GM21786 (cell line): Measurements from ENCODE around the gene CMIP.

Experiments used
- ATAC-seq: cut with Tn5 transposase; IDR thresholded peaks from one replicate; pipeline ENCODE4 v1.9.1; 2021; ENCODE audit not compliant: unreplicated experiment

The CMIP gene

GRCh38 chr16:81615411-81615810 is 170.8 kb downstream of the CMIP start:
- no peak for ATAC-seq

- ATAC-seq: no peak
Observed at GRCh38 chr16:81615833-81616232, 171.2 kb downstream of the CMIP start.

- ATAC-seq: peak; percentile 88
Observed at GRCh38 chr16:81616321-81617020, 171.9 kb downstream of the CMIP start.

GRCh38 chr16:81617021-81617346 is 172.4 kb downstream of the CMIP start:
- no peak for ATAC-seq

GRCh38 chr16:81618187-81618586 is 173.6 kb downstream of the CMIP start:
- no peak for ATAC-seq

GRCh38 chr16:81618661-81619060 is 174.1 kb downstream of the CMIP start:
- no peak for ATAC-seq

- no peak for ATAC-seq
Observed at GRCh38 chr16:81620029-81620428, 175.4 kb downstream of the CMIP start.

- no peak for ATAC-seq
Observed at GRCh38 chr16:81620796-81621195, 176.2 kb downstream of the CMIP start.

- ATAC-seq: no peak
Observed at GRCh38 chr16:81621496-81621895, 176.9 kb downstream of the CMIP start.

- no peak for ATAC-seq
Observed at GRCh38 chr16:81623365-81624102, 178.9 kb downstream of the CMIP start.

- ATAC-seq: no peak
Observed at GRCh38 chr16:81624403-81624759, 179.8 kb downstream of the CMIP start.

GRCh38 chr16:81624760-81625543 is 180.3 kb downstream of the CMIP start:
- peak; percentile 37 for ATAC-seq

GRCh38 chr16:81625544-81626153 is 181.0 kb downstream of the CMIP start:
- peak; percentile 68 for ATAC-seq

- no peak for ATAC-seq
Observed at GRCh38 chr16:81626181-81626674, 181.6 kb downstream of the CMIP start.

GRCh38 chr16:81627024-81627423 is 182.4 kb downstream of the CMIP start:
- ATAC-seq: no peak

GRCh38 chr16:81627729-81628244 is 183.2 kb downstream of the CMIP start:
- no peak for ATAC-seq

- ATAC-seq: no peak
Observed at GRCh38 chr16:81629034-81629802, 184.6 kb downstream of the CMIP start.

- no peak for ATAC-seq
Observed at GRCh38 chr16:81629896-81630634, 185.5 kb downstream of the CMIP start.

GRCh38 chr16:81630635-81631031 is 186.0 kb downstream of the CMIP start:
- ATAC-seq: no peak
